Progenitor cell of endocrine pancreas (in vitro differentiated cells): ENCODE data around the gene CEP97. TPM values are rescaled to one million over a fixed set of nuclear protein-coding genes. Genes with fewer than 3 reads are reported as not detected.

Experiments
- DNase-seq: peaks from one replicate; pipeline ENCODE4 v3.0.0; 2021; ENCODE audit warnings: low spot score; ENCODE audit not compliant: unreplicated experiment
- H3K27ac Mint-ChIP-seq: 2 replicates; pipeline ENCODE4 v1.8.0; 2021; ENCODE audit warnings: mild to moderate bottlenecking, moderate library complexity, mixed read lengths
- H3K27me3 Mint-ChIP-seq: 2 replicates; pipeline ENCODE4 v1.8.0; 2021; ENCODE audit warnings: mixed read lengths
- H3K36me3 Mint-ChIP-seq: 2 replicates; pipeline ENCODE4 v1.8.0; 2022; ENCODE audit warnings: mixed read lengths; ENCODE audit not compliant: insufficient read depth
- H3K4me1 Mint-ChIP-seq: 2 replicates; pipeline ENCODE4 v1.8.0; 2021; ENCODE audit warnings: low read depth, mixed read lengths
- H3K4me3 Mint-ChIP-seq: 2 replicates; pipeline ENCODE4 v1.8.0; 2021; ENCODE audit warnings: low read depth, mild to moderate bottlenecking, moderate library complexity, mixed read lengths
- H3K9me3 Mint-ChIP-seq: 2 replicates; pipeline ENCODE4 v1.8.0; 2021; ENCODE audit warnings: low read depth, mixed read lengths
- CTCF ChIP-seq: fragments of 200-600 bp; sonication (generic); IDR thresholded peaks from one replicate; pipeline ENCODE4 v1.5.0; 2021; ENCODE audit warnings: antibody characterized with exemption, mild to moderate bottlenecking; ENCODE audit not compliant: unreplicated experiment
- total RNA-seq: library from RNA; stranded (reverse); gene quantifications from 2 replicates; pipeline ENCODE4 v1.2.1, GENCODE V29; 2021

CEP97 gene
- total RNA-seq, 1 donor from 2014 or later, result 21.9 TPM

DNA sequence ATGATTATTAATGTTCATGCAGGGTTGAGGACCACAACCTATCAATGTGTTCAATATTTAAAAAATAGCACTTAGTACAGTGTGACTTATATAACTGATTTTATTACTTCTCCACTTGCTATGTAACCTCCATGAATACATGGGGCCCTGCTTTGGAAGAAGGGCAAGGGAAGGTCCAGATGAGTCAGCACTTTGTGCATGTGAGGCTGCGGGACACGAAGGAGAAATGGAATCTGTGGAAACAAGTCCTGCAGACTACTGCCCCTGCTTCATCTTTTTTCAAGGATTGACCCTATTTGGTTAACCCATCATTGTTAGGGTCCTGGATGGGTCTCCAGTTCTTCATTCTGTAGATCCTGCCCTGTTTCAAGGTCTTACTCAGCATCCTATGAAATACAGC lies 56.2 kb downstream of the CEP97 start:
- Mint-ChIP-seq H3K4me3 (no peak overlapping the region), H3K36me3 (peaks cover 5% of the 10 kb centered on the region), H3K9me3 (no peaks in the 10 kb centered on the region), H3K27ac (no peak overlapping the region), H3K4me1 (peaks cover 8% of the 10 kb centered on the region), H3K27me3 (peaks cover 26% of the 10 kb centered on the region)
- no peak for DNase-seq
- no peak for TF ChIP-seq CTCF

DNA sequence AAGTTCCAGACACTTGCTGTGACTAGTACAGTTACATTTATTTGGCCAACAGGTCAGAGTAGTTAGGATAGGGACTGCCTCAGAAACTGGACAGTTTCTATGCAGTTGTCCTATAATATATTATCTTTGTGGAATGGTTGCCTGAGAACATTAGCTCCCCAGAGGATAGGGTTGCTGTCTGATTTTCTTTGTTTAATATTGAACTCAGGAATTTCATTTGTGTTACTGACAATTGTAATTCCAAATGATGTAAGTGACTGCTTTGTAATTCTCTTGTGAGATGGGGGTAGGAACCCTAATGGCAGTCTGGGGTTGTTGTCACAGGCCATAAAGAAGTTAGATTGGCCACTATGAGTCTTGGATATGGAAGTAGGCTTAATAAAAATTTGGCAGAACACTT lies 56.8 kb downstream of the CEP97 start:
- Mint-ChIP-seq H3K4me3 (no peak overlapping the region), H3K9me3 (no peaks in the 10 kb centered on the region), H3K27ac (no peak overlapping the region), H3K27me3 (peaks cover 26% of the 10 kb centered on the region), H3K36me3 (peaks cover 5% of the 10 kb centered on the region), H3K4me1 (peaks cover 8% of the 10 kb centered on the region)
- no peak for DNase-seq
- no peak for TF ChIP-seq CTCF

- peaks cover 4% of the 10 kb centered on the region for H3K9me3 Mint-ChIP-seq
- no peak overlapping the region for H3K27ac Mint-ChIP-seq
- no peaks in the 10 kb centered on the region for H3K4me1 Mint-ChIP-seq
- peaks cover 19% of the 10 kb centered on the region for H3K36me3 Mint-ChIP-seq
- no peak for DNase-seq
- peaks cover 3% of the 10 kb centered on the region for H3K27me3 Mint-ChIP-seq
- TF ChIP-seq CTCF, result no peak
- no peak overlapping the region for H3K4me3 Mint-ChIP-seq
These were observed 60.6 kb downstream of the CEP97 start for GRCh38 chr3:101784855-101785613.

DNA sequence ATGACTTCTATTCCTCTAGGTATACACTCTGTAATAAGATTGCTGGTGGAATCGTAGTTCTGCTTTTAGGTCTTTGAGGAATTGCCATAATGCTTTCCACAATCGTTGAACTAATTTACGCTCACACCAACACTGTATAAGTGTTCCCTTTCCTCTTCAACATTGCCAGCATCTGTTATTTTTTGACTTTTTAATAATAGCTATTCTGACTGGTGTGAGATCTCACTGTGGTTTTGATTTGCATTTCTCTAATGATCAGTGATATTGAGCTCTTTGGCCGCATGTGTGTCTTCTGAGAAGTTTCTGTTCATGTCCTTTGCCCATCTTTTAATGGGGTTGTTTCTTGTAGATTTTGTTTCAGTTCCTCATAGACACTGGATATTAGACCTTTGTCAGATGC lies 67.4 kb downstream of the CEP97 start:
- no peak for DNase-seq
- Mint-ChIP-seq H3K9me3 (peaks cover 16% of the 10 kb centered on the region), H3K36me3 (peaks cover 31% of the 10 kb centered on the region), H3K27me3 (no peaks in the 10 kb centered on the region), H3K4me3 (no peak overlapping the region), H3K4me1 (no peaks in the 10 kb centered on the region), H3K27ac (no peak overlapping the region)
- TF ChIP-seq CTCF, result no peak

GRCh38 chr3:101796077-101796680 lies 71.8 kb downstream of the CEP97 start:
- H3K9me3 Mint-ChIP-seq, result peaks cover 16% of the 10 kb centered on the region
- H3K27ac Mint-ChIP-seq, result no peak overlapping the region
- DNase-seq, result no peak
- H3K27me3 Mint-ChIP-seq, result no peaks in the 10 kb centered on the region
- H3K4me3 Mint-ChIP-seq, result no peak overlapping the region
- TF ChIP-seq CTCF, result no peak
- H3K36me3 Mint-ChIP-seq, result peaks cover 22% of the 10 kb centered on the region
- no peaks in the 10 kb centered on the region for H3K4me1 Mint-ChIP-seq
